H1 (cell line): ENCODE measurements around the gene ADGRB3. TPM values are rescaled to one million over a fixed set of nuclear protein-coding genes. Genes with fewer than 3 reads are reported as not detected.

ENCODE experiments used
- CEBPB ChIP-seq: IDR thresholded peaks from 2 replicates; pipeline ENCODE4 v1.6.1; 2012; ENCODE audit warnings: low read depth, low read length
- POU5F1 ChIP-seq: IDR thresholded peaks from 2 replicates; pipeline ENCODE4 v1.6.1; 2011; ENCODE audit warnings: low read depth, mild to moderate bottlenecking, low read length, moderate library complexity
- SAP30 ChIP-seq: fragments of 300-600 bp; sonication (generic); IDR thresholded peaks from 2 replicates; pipeline ENCODE4 v1.7.1; 2012; ENCODE audit warnings: low read length, moderate library complexity, mild to moderate bottlenecking, inconsistent platforms; ENCODE audit not compliant: insufficient read depth, insufficient replicate concordance
- polyA plus RNA-seq, 7 experiments: library from polyadenylated mRNA; depleted of rRNA in 3 of 7; stranded (reverse) in 5 of 7; unstranded in 2 of 7; fragments of >200 nt in 5 of 7; fragments of 200-250 nt in 2 of 7; gene quantifications; 1 replicate in 5 of 7; 2 replicates in 1 of 7; 4 replicates in 1 of 7; pipeline versions ENCODE4 v1.2.1 to v1.2.3, GENCODE V29; 2011 to 2013; ENCODE audit warnings: missing spikeins in 2 of 7, mixed read lengths in 2 of 7
- total RNA-seq: library from RNA; stranded (reverse); fragmentation: NEBNext Ultra II Directional; extraction: Animal tissue kit (Norgen Biotek cat#: 25700); gene quantifications from 2 replicates; pipeline ENCODE4 v1.2.1, GENCODE V29; 2021
- TF ChIP-seq, protein P1 (sequence below): fragments of 300-600 bp; sonication (generic); IDR thresholded peaks from 2 replicates; pipeline ENCODE4 v1.7.1; 2012; ENCODE audit warnings: low read length, moderate library complexity, mild to moderate bottlenecking, inconsistent platforms; ENCODE audit not compliant: insufficient replicate concordance

The ADGRB3 gene
- total and polyA plus RNA-seq, 2 of the 8 experiments (the other 6 are each of a cell fraction or from before 2014, with no cell fraction given): 0.35 to 1.2 TPM

DNA sequence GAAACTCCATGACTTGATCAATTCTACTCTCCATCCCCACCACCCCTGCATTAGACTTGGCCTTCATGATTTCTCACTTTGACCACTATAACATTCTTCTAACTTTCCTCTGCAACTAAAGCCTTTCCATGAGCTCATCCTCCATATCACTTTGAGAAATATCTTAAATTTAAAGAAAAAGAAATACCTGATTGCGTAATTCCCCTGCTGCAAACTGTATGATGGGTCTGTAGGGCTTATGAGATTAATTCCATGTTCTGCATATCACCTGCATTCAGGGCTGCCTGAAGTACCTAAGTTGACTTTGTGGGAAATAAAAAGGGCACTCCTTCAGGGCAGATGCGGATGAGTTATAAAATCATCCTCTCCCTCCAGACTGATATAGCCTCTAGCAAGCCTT, 611.9 kb downstream of the ADGRB3 start (continued):
- TF ChIP-seq, protein P1, sequence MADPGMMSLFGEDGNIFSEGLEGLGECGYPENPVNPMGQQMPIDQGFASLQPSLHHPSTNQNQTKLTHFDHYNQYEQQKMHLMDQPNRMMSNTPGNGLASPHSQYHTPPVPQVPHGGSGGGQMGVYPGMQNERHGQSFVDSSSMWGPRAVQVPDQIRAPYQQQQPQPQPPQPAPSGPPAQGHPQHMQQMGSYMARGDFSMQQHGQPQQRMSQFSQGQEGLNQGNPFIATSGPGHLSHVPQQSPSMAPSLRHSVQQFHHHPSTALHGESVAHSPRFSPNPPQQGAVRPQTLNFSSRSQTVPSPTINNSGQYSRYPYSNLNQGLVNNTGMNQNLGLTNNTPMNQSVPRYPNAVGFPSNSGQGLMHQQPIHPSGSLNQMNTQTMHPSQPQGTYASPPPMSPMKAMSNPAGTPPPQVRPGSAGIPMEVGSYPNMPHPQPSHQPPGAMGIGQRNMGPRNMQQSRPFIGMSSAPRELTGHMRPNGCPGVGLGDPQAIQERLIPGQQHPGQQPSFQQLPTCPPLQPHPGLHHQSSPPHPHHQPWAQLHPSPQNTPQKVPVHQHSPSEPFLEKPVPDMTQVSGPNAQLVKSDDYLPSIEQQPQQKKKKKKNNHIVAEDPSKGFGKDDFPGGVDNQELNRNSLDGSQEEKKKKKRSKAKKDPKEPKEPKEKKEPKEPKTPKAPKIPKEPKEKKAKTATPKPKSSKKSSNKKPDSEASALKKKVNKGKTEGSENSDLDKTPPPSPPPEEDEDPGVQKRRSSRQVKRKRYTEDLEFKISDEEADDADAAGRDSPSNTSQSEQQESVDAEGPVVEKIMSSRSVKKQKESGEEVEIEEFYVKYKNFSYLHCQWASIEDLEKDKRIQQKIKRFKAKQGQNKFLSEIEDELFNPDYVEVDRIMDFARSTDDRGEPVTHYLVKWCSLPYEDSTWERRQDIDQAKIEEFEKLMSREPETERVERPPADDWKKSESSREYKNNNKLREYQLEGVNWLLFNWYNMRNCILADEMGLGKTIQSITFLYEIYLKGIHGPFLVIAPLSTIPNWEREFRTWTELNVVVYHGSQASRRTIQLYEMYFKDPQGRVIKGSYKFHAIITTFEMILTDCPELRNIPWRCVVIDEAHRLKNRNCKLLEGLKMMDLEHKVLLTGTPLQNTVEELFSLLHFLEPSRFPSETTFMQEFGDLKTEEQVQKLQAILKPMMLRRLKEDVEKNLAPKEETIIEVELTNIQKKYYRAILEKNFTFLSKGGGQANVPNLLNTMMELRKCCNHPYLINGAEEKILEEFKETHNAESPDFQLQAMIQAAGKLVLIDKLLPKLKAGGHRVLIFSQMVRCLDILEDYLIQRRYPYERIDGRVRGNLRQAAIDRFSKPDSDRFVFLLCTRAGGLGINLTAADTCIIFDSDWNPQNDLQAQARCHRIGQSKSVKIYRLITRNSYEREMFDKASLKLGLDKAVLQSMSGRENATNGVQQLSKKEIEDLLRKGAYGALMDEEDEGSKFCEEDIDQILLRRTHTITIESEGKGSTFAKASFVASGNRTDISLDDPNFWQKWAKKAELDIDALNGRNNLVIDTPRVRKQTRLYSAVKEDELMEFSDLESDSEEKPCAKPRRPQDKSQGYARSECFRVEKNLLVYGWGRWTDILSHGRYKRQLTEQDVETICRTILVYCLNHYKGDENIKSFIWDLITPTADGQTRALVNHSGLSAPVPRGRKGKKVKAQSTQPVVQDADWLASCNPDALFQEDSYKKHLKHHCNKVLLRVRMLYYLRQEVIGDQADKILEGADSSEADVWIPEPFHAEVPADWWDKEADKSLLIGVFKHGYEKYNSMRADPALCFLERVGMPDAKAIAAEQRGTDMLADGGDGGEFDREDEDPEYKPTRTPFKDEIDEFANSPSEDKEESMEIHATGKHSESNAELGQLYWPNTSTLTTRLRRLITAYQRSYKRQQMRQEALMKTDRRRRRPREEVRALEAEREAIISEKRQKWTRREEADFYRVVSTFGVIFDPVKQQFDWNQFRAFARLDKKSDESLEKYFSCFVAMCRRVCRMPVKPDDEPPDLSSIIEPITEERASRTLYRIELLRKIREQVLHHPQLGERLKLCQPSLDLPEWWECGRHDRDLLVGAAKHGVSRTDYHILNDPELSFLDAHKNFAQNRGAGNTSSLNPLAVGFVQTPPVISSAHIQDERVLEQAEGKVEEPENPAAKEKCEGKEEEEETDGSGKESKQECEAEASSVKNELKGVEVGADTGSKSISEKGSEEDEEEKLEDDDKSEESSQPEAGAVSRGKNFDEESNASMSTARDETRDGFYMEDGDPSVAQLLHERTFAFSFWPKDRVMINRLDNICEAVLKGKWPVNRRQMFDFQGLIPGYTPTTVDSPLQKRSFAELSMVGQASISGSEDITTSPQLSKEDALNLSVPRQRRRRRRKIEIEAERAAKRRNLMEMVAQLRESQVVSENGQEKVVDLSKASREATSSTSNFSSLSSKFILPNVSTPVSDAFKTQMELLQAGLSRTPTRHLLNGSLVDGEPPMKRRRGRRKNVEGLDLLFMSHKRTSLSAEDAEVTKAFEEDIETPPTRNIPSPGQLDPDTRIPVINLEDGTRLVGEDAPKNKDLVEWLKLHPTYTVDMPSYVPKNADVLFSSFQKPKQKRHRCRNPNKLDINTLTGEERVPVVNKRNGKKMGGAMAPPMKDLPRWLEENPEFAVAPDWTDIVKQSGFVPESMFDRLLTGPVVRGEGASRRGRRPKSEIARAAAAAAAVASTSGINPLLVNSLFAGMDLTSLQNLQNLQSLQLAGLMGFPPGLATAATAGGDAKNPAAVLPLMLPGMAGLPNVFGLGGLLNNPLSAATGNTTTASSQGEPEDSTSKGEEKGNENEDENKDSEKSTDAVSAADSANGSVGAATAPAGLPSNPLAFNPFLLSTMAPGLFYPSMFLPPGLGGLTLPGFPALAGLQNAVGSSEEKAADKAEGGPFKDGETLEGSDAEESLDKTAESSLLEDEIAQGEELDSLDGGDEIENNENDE: no peak
- TF ChIP-seq CEBPB (peak; percentile 83), SAP30 (no peak), POU5F1 (no peak)
